ENCODE measurements around the gene TCF4.

- TF ChIP-seq RAD21 (IDR thresholded peaks at IDR 0.05), result no peak
- TF ChIP-seq CTCF (IDR thresholded peaks at IDR 0.05; ENCODE audit: low read depth, low read length, missing input control), result no peak
- no peak for TF ChIP-seq TAF1 (conservative IDR thresholded peaks at IDR 0.05)
- no peak for TF ChIP-seq RXRA (IDR thresholded peaks at IDR 0.05)
- no peak for TF ChIP-seq HNF4A (conservative IDR thresholded peaks at IDR 0.05)
- TF ChIP-seq FOXA1 (IDR thresholded peaks at IDR 0.05), result no peak
These were observed 32.5 kb downstream of the TCF4 start for GRCh38 chr18:55555395-55556027.
